GM19025 (cell line): Measurements from ENCODE around the gene STK24.
"Not testable (repeated sequence)": the region's sequence is repeated elsewhere in the genome, so short reads cannot be mapped to it uniquely, and the experiment has no call there.

Experiments
- ATAC-seq: cut with Tn5 transposase; IDR thresholded peaks from one replicate; pipeline ENCODE4 v1.9.1; 2021; ENCODE audit warnings: mild to moderate bottlenecking, low read depth, moderate library complexity; ENCODE audit not compliant: unreplicated experiment

The STK24 gene

DNA sequence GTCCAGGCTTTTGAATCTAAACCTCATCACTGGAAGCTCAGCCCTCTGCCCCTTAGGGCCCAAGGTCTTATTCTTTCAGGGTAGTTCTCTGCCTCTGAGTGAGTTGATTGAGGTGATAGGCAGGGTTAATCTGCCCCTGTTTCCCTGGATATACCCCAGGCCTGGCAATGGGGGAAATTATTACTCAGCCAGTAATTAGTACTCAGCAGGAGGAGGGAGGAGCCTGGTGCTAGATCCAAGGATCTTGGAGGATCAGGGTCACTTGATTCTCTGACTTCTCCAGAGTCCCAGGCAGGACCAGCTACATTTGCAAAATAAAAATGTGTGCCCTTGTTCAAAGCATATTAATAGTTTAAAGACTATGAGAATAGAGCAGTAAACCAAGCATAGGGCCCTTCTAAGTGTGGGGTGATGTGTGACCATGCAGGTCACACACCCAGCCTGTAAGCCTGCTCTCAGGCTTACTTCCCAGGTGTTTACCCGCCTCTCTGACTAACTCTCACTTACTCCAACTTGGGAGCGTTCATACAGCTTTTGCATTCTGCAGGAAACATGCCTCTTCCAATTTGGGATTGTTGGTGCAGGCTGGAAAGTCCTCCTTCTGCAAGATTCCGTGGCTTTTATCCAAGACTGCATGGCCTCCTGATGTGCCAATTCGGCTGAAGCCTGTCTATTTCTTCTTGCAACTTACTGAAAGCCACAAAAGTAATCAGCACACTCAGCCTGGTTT is 7.9 kb upstream of the STK24 start:
- no peak for ATAC-seq

DNA sequence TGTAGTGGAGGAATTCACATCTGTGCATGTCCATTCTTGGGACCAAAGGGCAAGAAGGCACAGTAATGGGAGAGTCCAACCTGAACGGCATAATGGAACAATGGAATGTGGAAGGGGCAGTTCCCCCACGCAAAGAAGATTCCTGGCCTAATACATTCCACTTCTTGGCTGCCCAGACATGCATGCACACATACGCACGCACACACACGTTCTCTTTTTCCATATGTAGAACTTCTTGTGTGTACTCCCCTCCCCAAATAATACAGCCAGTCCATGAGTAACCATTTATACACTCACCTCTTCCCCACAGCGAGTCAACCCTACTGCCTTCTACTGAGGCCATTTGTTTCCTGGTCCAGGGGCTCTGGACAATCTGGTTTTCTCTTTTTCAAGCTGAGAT is 6.0 kb upstream of the STK24 start:
- ATAC-seq = no peak

DNA sequence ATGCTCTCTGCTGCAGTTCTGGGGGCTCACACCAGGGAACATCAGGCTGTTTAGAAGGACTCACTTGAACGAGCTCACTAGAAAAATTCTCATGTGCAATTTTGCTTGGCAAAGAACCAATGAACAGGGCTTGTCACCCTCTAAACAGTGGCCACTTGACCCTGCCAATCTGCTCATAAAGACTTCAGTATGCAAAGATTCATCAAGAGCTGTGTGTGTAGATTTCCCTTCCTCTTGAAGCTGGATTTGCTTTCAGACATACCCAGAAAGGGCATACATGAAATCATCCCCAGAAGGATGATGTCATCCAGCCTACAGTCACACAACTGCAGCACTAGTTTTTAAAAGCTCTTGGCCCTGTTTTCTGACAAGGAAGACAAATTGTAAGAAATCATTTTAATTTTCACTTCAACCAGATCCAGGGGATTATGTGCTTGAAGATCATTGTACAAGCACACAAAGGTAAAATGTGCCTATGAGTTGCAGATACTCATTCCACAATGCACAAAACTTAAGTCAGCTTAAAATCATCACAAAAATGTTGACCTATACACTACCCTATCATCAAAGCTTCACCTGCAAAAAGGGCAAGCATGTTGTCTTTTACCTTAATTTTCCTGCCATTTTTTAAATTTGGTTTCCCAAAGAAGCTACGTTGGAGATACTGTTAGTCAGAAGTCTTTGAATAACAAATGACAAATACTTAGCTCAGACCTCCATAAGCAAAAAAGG is 5.2 kb upstream of the STK24 start:
- no peak for ATAC-seq

DNA sequence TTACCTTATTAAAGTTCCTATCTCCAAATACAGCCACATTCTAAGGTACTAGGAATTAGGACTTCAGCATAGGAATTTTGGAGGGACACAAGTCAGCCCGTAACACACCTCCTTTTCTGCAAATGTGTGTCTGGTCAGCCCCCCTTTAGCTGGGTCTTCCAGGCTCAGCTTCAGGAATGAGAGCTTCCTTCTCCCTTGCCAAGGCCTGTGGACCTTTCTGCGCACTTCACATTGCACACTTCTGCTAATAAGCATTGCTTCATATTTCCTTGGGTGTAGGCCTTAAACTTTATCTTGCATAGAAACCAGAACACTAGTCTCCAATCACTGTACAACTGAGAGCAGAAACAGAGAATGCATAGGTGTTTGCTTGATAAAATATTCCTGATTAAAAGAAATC is 4.5 kb upstream of the STK24 start:
- no peak for ATAC-seq

DNA sequence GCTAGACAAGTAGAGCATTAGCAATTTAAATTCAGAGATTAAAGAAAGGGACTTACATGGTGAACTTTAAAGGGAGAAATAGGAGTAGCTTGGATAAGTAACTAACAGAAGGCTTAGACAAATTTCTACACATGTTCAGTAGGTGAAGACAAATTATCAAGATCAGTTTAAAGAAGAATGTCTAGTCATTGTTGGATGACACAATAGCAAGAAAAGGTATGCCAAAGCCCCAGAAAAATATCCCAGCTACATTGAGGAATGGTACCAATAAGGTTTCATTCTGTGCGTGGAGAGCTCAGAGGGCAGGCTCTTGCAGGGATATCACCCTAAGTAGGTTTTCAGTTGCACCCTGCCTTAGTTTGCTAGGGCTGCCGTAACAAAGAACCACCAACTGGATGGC is 3.5 kb upstream of the STK24 start:
- ATAC-seq = no peak

DNA sequence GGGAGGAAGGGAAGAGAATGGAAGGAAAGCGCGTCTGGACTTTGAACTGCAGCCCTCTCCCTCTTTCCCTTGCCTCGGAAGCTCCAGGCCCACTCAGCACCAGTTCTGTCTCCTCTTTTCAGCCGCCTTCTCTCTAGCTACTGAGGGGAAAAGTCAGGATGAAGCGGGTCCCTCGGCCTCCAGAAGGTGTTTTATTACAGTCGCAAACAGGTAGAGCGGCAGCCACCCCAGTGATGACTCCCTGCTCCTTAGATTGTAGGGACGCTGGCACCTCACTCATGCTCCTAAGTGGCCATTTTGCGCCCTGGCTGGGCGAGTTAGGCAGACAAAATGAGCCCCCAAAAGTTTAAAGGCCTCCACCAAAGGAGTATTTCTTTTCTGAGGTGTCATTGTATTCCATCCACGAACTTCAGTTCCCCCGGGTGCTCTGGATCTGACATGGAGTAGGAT is 954 bp upstream of the STK24 start:
- no peak for ATAC-seq

DNA sequence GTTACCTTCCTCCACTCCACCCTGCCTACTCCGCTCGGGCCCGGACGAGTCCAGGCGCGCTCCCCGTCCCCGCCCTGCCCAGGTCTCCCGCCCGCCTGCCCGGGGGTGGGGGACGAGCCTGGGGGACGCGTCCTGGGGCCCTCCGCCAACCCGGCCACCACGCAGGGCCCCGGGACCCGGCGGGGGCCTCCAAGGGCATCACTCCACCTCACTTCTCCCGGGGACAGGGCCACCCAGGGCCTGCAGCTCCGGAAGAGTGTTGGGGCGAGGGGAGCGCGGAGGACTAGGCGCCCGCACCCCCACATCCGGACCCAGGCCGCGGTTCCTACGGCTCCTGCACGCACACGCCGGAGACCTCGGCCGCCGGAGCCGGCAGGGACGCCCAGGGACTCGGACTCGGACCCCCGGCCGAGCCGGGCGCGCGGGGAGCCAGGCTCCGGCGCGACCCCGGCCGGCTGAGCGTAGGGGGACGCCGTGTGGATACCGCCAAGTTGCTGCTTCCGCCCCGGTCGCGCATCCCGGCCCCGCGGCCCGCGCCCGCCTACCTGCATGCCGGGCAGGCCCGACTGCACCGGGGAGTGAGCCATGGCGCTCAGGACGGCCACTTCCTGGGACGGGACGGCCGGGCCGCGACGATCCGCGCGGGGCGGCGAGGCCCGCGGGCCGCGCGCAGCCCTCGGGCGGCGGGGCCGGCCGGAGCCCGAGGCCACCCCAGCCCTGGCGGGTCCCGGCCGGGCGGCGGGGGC is 534 bp downstream of the STK24 start:
- ATAC-seq = peak; percentile 32

- ATAC-seq = no peak
Measured at GRCh38 chr13:98575904-98576199, 1.1 kb downstream of the STK24 start.

DNA sequence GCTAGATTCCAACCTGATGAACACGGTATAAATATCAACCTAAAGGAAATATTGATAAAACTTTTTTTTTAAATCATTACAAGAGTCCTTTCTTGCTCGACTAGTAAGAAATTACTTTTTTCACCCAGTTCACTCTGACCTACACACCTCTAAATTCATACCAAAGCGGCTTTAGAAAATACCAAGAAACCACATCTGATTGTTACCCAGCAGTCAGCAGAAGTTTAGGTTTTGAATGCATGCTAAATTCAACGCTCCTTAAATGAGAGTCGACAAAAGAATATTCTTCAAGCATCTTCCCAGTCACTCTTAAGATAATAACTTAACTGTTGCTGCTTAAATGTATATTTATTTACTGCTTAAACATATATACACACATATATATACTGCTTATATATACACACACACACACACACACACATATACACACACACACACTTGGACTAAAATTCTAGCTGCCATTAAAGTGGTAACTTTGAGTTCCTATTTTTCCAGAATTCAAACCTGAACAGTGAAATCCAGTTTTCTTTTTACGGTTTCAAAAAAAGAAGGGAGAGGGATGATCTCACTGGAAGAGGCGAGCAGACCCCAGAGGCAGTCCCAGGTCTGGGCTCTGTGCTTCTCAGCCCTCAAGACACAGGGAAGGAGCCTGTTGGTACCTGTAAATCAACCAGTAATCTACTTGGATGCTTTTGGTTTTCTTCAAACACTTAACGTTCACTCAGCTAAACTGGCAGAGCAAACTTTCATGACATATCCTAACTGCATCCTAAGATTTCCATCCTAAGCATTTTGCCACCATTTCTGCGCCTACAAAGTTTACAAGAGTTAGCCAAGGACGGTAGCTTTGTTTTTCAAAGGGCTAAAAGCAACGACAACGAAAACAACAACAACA is 1.7 kb downstream of the STK24 start:
- ATAC-seq = no peak

GRCh38 chr13:98571955-98572662 is 4.8 kb downstream of the STK24 start:
- ATAC-seq = no peak

GRCh38 chr13:98570929-98571372 is 6.0 kb downstream of the STK24 start:
- peak; percentile 85 for ATAC-seq

DNA sequence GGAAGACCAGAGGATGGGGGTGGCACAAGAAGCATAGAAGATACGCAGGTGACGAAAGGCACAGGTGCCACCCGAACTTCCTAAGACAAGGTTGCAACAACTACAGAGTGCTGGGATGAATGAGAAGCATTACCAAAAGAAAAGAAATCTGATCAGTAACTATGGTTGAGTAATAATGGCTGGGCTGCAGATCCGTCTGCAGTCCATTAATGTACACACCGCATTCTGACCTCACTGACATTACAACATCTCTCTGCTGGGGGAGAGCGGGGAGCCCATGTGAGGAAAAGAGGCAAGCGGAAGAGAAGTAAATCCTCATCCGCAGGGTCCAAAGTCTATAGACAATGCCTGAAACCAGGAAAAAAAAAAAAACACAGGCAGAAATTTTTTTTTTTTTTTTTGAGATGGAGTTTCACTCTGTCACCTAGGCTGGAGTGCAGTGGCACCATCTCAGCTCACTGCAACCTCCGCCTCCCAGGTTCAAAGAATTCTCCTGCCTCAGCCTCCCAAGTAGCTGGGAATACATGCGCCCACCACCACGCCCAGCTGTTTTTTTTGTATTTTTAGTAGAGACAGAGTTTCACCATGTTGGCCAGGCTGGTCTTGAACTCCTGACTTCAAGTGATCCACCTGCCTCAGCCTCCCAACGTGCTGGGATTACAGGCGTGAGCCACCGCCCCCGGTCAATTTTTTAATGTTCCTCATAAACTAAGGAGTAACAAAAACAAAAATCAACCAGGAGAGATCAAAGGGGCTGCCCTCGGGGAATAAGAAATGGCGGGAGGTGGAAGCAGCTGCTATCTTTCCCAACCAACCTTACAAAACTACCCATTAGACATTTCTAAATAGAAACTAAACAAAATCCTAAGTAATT is 7.2 kb downstream of the STK24 start:
- ATAC-seq = not testable (repeated sequence)

- no peak for ATAC-seq
Measured at GRCh38 chr13:98568918-98569317, 8.0 kb downstream of the STK24 start.

DNA sequence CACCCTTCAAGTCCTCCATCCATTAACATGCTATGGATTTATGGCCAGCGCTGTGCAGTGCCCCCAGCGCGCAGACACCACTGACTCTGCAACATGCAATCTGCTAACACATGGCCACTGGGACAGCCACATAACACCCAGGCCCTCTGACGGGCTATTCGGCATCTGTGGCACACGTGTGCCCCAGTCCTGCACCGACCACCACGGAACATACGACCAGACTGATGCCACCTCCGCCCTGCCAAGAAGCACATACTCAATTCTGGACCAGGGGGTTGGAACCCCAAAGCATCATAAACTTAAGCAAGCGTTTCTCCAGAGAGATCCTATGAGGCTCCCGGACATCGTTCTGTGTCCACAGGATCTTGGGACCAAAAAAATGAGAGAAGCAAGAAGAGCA is 9.8 kb downstream of the STK24 start:
- ATAC-seq = no peak

GRCh38 chr13:98565726-98566565 is 11.0 kb downstream of the STK24 start:
- ATAC-seq = no peak

- no peak for ATAC-seq
Measured at GRCh38 chr13:98564204-98564603, 12.7 kb downstream of the STK24 start.

DNA sequence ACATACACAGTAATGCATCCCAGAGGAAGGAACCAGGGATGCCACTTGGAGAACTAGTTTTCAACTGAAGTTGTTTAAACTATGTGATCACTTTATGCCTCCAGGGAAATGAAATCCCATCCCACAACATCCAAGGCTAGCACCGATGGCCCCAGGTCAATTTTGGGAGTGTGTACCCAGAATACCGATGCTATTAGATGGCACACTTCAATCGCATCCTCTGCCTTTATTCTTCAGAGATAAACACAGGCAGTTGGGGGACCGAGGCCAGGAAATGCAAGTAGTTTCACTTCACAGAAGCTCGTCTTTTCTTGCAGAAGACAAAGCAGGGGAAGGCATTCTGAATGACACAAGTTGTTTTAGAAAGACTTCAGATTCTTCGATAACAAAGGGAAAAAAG is 13.8 kb downstream of the STK24 start:
- ATAC-seq = no peak

DNA sequence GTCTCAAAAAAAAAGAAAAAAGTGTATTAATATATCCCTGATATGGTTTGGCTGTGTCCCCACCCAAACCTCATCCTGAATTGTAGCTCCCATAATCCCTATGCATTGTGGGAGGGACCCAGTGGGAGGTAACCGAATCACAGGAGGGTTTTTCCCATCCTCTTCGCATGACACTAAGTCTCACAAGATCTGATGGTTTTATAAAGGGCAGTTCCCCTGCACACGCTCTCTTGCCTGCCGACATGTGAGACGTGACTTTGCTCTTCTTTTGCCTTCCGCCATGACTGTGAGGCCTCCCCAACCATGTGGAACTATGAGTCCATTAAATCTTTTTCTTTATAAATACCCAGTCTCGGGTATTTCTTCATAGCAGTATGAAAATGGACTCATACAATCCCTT is 17.7 kb downstream of the STK24 start:
- no peak for ATAC-seq
